Measurements from ENCODE around the gene DHRS7B.
"Not testable (repeated sequence)": the region's sequence is repeated elsewhere in the genome, so short reads cannot be mapped to it uniquely, and the experiment has no call there.

GRCh38 chr17:21114791-21115190 lies 12.0 kb upstream of the DHRS7B start:
- not testable (repeated sequence) for TF ChIP-seq CTCF (IDR thresholded peaks at IDR 0.05; ENCODE audit: low read depth, low read length, missing input control); TAF1 (conservative IDR thresholded peaks at IDR 0.05); RAD21 (IDR thresholded peaks at IDR 0.05); HNF4G (IDR thresholded peaks at IDR 0.05); JUND (IDR thresholded peaks at IDR 0.05); EGR1 (IDR thresholded peaks at IDR 0.05; ENCODE audit: low read depth in 2 of 2); RXRA (IDR thresholded peaks at IDR 0.05)

Data from liver (tissue), 3 donors.